Skeletal muscle satellite cell (primary cell): ENCODE results near the gene PHIP.
"Not testable (repeated sequence)": the region's sequence is repeated elsewhere in the genome, so short reads cannot be mapped to it uniquely, and the experiment has no call there.

Source experiments
- H3K27me3 ChIP-seq: 2 replicates; pipeline ENCODE4 v1.7.0; 2013; ENCODE audit warnings: low read length; ENCODE audit not compliant: control insufficient read depth, insufficient read depth
- H3K36me3 ChIP-seq: 2 replicates; pipeline ENCODE4 v1.7.0; 2013; ENCODE audit warnings: mild to moderate bottlenecking, control low read depth, low read length; ENCODE audit not compliant: insufficient read depth
- H3K4me1 ChIP-seq: 2 replicates; pipeline ENCODE4 v1.7.0; 2013; ENCODE audit warnings: low read length; ENCODE audit not compliant: control insufficient read depth, insufficient read depth
- H3K4me2 ChIP-seq: 2 replicates; pipeline ENCODE4 v1.7.0; 2013; ENCODE audit warnings: mild to moderate bottlenecking, low read length
- H3K4me3 ChIP-seq: 2 replicates; pipeline ENCODE4 v1.7.0; 2013; ENCODE audit warnings: low read length
- H3K9ac ChIP-seq: 2 replicates; pipeline ENCODE4 v1.7.0; 2013; ENCODE audit warnings: mild to moderate bottlenecking, low read depth, low read length, moderate library complexity
- H3K9me3 ChIP-seq: replicated peaks from 2 replicates; pipeline ENCODE4 v1.7.0; 2013; ENCODE audit warnings: mild to moderate bottlenecking, control low read depth, low read length

PHIP gene

GRCh38 chr6:78962448-78962847 lies 115.6 kb downstream of the PHIP start:
- H3K4me1 ChIP-seq, result no peaks in the 10 kb centered on the region
- H3K27me3 ChIP-seq, result no peaks in the 10 kb centered on the region
- H3K9ac ChIP-seq, result no peak overlapping the region
- no peaks in the 10 kb centered on the region for H3K9me3 ChIP-seq
- H3K36me3 ChIP-seq, result peaks cover 45% of the 10 kb centered on the region
- H3K4me2 ChIP-seq, result no peak overlapping the region
- no peak overlapping the region for H3K4me3 ChIP-seq

GRCh38 chr6:78954740-78955139 lies 123.3 kb downstream of the PHIP start:
- peaks cover 53% of the 10 kb centered on the region for H3K36me3 ChIP-seq

GRCh38 chr6:78953798-78954197 lies 124.3 kb downstream of the PHIP start:
- Histone ChIP-seq H3K9ac (no peak overlapping the region), H3K27me3 (no peaks in the 10 kb centered on the region), H3K36me3 (peaks cover 58% of the 10 kb centered on the region), H3K9me3 (peaks cover 2% of the 10 kb centered on the region), H3K4me1 (no peaks in the 10 kb centered on the region), H3K4me2 (no peak overlapping the region), H3K4me3 (no peak overlapping the region)

More at GRCh38 chr6:78954740-78955139, 123.3 kb downstream of the PHIP start:
- Histone ChIP-seq H3K4me1 (no peaks in the 10 kb centered on the region), H3K9me3 (no peaks in the 10 kb centered on the region), H3K4me2 (no peak overlapping the region), H3K27me3 (no peaks in the 10 kb centered on the region), H3K9ac (no peak overlapping the region), H3K4me3 (no peak overlapping the region)

- Histone ChIP-seq H3K4me2 (no peak overlapping the region), H3K36me3 (peaks cover 48% of the 10 kb centered on the region)
Observed at GRCh38 chr6:78952362-78952761, 125.7 kb downstream of the PHIP start.

GRCh38 chr6:78948785-78949184 lies 129.3 kb downstream of the PHIP start:
- Histone ChIP-seq H3K9ac (no peak overlapping the region), H3K4me2 (no peak overlapping the region), H3K4me1 (peaks cover 7% of the 10 kb centered on the region), H3K4me3 (no peak overlapping the region), H3K36me3 (peaks cover 52% of the 10 kb centered on the region), H3K27me3 (no peaks in the 10 kb centered on the region), H3K9me3 (peaks cover 2% of the 10 kb centered on the region)

More at GRCh38 chr6:78952362-78952761, 125.7 kb downstream of the PHIP start:
- Histone ChIP-seq H3K27me3 (no peaks in the 10 kb centered on the region), H3K4me1 (peaks cover 5% of the 10 kb centered on the region), H3K9ac (no peak overlapping the region), H3K4me3 (no peak overlapping the region), H3K9me3 (peaks cover 2% of the 10 kb centered on the region)

GRCh38 chr6:78947962-78948361 lies 130.1 kb downstream of the PHIP start:
- Histone ChIP-seq H3K4me1 (peaks cover 7% of the 10 kb centered on the region), H3K36me3 (peaks cover 51% of the 10 kb centered on the region), H3K27me3 (no peaks in the 10 kb centered on the region), H3K4me2 (peak overlapping the region; percentile 56), H3K9ac (no peak overlapping the region), H3K4me3 (no peak overlapping the region), H3K9me3 (peaks cover 2% of the 10 kb centered on the region)

- H3K9ac ChIP-seq, result no peak overlapping the region
- H3K4me3 ChIP-seq, result no peak overlapping the region
- peaks cover 2% of the 10 kb centered on the region for H3K9me3 ChIP-seq
- H3K27me3 ChIP-seq, result no peaks in the 10 kb centered on the region
- H3K4me1 ChIP-seq, result peaks cover 10% of the 10 kb centered on the region
- H3K4me2 ChIP-seq, result peak overlapping the region; percentile 56
- peaks cover 47% of the 10 kb centered on the region for H3K36me3 ChIP-seq
Observed at GRCh38 chr6:78947529-78947928, 130.5 kb downstream of the PHIP start.

- Histone ChIP-seq H3K27me3 (no peaks in the 10 kb centered on the region), H3K9me3 (no peaks in the 10 kb centered on the region), H3K4me3 (no peak overlapping the region), H3K9ac (no peak overlapping the region), H3K4me1 (peaks cover 7% of the 10 kb centered on the region), H3K4me2 (no peak overlapping the region), H3K36me3 (peaks cover 48% of the 10 kb centered on the region)
Observed at GRCh38 chr6:78942446-78942845, 135.6 kb downstream of the PHIP start.

GRCh38 chr6:78936515-78936914 lies 141.5 kb downstream of the PHIP start:
- Histone ChIP-seq H3K27me3 (no peaks in the 10 kb centered on the region), H3K4me1 (no peaks in the 10 kb centered on the region), H3K36me3 (peaks cover 18% of the 10 kb centered on the region), H3K9ac (no peak overlapping the region), H3K9me3 (no peaks in the 10 kb centered on the region), H3K4me2 (no peak overlapping the region), H3K4me3 (no peak overlapping the region)

- Histone ChIP-seq H3K9me3 (no peaks in the 10 kb centered on the region), H3K36me3 (peaks cover 11% of the 10 kb centered on the region), H3K9ac (no peak overlapping the region), H3K27me3 (no peaks in the 10 kb centered on the region), H3K4me3 (no peak overlapping the region), H3K4me1 (no peaks in the 10 kb centered on the region), H3K4me2 (no peak overlapping the region)
Observed at GRCh38 chr6:78935553-78935952, 142.5 kb downstream of the PHIP start.

GRCh38 chr6:78925317-78925716 lies 152.7 kb downstream of the PHIP start:
- no peaks in the 10 kb centered on the region for H3K9me3 ChIP-seq
- H3K4me3 ChIP-seq, result no peak overlapping the region
- H3K27me3 ChIP-seq, result no peaks in the 10 kb centered on the region

GRCh38 chr6:78921168-78921567 lies 156.9 kb downstream of the PHIP start:
- H3K4me2 ChIP-seq, H3K4me3 ChIP-seq, H3K27me3 ChIP-seq, H3K36me3 ChIP-seq, H3K9me3 ChIP-seq, H3K4me1 ChIP-seq, H3K9ac ChIP-seq: not testable (repeated sequence)

More at GRCh38 chr6:78925317-78925716, 152.7 kb downstream of the PHIP start:
- no peak overlapping the region for H3K9ac ChIP-seq
- H3K4me1 ChIP-seq, result no peaks in the 10 kb centered on the region
- H3K36me3 ChIP-seq, result no peaks in the 10 kb centered on the region
- H3K4me2 ChIP-seq, result no peak overlapping the region
